ENCODE measurements around the gene TMEM98.
"Not testable (repeated sequence)": the region's sequence is repeated elsewhere in the genome, so short reads cannot be mapped to it uniquely, and the experiment has no call there.

- not testable (repeated sequence) for TF ChIP-seq MAFK (IDR thresholded peaks at IDR 0.05; ENCODE audit: low read depth, low read length); CTCF (conservative IDR thresholded peaks at IDR 0.05; ENCODE audit: low read depth, low read length); CEBPB (IDR thresholded peaks at IDR 0.05; ENCODE audit: low read depth, low read length); RFX5 (IDR thresholded peaks at IDR 0.05; ENCODE audit: low read depth, low read length); POLR2A (IDR thresholded peaks at IDR 0.05; ENCODE audit: low read depth, low read length); RCOR1 (IDR thresholded peaks at IDR 0.05; ENCODE audit: insufficient replicate concordance, low read length); BHLHE40 (IDR thresholded peaks at IDR 0.05; ENCODE audit: low read depth, low read length); MXI1 (IDR thresholded peaks at IDR 0.05; ENCODE audit: borderline replicate concordance, low read depth, low read length)
These were observed 24.5 kb downstream of the TMEM98 start for GRCh38 chr17:32952491-32952890.

Measured in IMR-90 (cell line).